Activated naive CD4-positive, alpha-beta T cell treated with anti-CD3 and anti-CD28 coated beads, Interleukin-2, amount 50 U/mL, for 16 hours (primary cell): ENCODE measurements around the gene SLC16A11.
A peak's percentile ranks its signal among the peaks of the same experiment; 100 is the strongest.
"Not testable (repeated sequence)": the region's sequence is repeated elsewhere in the genome, so short reads cannot be mapped to it uniquely, and the experiment has no call there.

Source experiments
- DNase-seq: peaks from one replicate; pipeline ENCODE4 v3.0.0-alpha.2; 2020

Gene SLC16A11, protein sequence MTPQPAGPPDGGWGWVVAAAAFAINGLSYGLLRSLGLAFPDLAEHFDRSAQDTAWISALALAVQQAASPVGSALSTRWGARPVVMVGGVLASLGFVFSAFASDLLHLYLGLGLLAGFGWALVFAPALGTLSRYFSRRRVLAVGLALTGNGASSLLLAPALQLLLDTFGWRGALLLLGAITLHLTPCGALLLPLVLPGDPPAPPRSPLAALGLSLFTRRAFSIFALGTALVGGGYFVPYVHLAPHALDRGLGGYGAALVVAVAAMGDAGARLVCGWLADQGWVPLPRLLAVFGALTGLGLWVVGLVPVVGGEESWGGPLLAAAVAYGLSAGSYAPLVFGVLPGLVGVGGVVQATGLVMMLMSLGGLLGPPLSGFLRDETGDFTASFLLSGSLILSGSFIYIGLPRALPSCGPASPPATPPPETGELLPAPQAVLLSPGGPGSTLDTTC

DNA sequence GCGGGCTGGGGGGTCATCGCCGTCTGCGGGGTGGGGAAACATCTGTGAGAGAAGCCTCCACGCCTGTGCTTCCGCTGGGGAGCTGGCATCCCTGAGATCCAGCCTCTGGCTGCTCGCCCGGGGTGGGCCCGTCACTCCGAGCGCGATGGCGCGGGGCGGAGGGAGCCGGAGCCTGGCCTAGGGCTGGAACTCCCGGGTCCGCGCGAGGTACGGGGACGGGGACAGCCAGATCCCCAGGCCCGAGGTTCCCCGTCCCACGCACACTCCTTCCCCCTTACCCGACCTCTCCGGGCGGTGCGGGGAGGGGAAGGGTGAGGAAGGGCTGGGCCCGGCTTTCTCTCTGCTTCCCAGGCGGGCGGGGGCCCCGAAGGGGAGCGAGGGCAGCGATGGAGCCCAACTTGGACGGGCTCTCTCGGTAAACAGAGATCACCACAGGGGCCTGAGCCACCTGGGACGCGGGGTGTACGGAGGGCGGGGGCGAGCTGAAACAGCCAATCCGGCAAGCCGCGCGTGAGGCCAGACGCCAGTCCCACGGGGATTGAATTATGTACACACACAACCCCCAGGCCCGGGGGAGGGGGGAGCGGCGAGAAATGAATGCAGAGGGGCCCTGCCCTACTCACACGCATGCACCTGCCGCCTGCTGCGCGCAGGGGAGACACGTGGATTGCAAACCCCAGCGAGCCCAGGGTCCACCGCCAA lies at the start of gene SLC16A11:
TSS of gene SLC16A11 (minus strand) at position 596 of the 702 bp plus-strand sequence. CDS start at position 17, 579 bp downstream.
- peak; percentile 55 for DNase-seq

DNA sequence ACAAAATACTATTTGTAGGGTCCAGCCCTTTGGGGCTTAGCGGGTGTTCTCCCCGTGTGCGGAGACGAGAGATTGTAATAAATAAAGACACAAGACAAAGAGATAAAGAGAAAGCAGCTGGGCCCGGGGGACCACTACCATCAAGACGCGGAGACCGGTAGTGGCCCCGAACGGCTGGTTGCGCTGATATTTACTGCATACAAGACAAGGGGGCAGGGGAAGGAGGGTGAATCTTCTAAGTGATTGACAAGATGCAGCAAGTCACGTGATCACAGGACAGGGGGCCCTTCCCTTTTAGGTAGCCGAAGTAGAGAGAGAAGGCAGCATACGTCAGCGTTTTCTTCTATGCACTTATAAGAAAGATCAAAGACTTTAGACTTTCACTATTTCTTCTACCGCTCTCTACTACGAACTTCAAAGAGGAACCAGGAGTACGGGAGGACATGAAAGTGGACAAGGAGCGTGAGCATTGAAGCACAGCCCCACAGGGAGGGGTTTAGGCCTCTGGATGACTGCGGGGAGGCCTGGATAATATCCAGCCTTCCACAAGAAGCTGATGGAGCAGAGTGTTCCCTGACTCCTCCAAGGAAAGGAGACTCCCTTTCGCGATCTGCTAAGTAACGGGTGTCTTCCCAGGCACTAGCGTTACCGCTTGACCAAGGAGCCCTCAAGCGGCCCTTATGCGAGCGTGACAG lies 47.6 kb upstream of the SLC16A11 start:
- peak; percentile 22 for DNase-seq

DNA sequence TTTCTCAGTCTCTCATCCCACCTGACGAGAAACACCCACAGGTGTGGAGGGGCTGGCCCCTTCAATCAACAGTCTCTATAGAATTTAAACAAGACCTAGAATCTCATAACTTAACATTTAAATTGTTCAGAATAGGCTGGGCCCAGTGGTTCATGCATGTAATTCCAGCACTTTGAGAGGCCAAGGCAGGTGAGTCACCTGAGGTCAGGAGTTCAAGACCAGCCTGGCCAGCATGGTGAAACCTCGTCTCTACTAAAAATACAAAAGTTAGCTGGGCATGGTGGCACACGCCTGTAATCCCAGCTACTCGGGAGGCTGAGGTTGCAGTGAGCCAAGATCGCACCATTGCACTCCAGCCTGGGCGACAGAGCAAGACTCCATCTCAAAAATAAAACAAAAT lies 45.7 kb upstream of the SLC16A11 start:
- not testable (repeated sequence) for DNase-seq

DNA sequence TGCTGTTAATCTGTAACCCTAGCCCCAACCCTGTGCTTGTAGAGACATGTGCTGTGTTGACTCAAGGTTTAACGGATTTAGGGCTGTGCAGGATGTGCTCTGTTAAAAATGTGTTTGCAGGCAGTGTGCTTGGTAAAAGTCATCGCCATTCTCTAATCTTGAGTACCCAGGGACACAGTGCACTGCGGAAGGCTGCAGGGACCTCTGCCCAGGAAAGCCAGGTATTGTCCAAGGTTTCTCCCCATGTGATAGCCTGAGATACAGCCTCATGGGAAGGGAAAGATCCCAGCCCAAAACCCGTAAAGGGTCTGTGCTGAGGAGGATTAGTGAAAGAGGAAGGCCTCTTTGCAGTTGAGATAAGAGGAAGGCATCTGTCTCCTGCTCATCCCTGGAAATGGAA lies 44.5 kb upstream of the SLC16A11 start:
- DNase-seq: not testable (repeated sequence)

DNA sequence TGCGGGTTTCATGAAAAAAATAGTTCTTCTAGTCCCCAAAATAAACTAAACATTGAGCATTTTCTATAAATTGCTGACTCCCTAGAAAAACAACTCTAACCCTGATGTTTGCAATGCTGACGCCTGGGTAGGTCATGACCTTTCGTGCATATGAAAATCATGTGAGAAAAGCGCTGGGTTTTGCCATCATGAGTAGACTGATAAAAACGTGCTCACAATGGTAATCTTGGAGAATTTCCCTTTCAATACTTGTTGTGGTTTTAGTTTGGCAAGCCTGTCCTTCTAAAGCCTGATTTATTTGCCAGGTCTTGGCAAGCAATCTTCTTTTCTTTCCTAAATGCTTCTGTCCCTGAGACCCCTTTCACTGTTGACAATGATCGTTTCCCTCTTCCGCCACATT lies 40.2 kb upstream of the SLC16A11 start:
- DNase-seq: no peak

DNA sequence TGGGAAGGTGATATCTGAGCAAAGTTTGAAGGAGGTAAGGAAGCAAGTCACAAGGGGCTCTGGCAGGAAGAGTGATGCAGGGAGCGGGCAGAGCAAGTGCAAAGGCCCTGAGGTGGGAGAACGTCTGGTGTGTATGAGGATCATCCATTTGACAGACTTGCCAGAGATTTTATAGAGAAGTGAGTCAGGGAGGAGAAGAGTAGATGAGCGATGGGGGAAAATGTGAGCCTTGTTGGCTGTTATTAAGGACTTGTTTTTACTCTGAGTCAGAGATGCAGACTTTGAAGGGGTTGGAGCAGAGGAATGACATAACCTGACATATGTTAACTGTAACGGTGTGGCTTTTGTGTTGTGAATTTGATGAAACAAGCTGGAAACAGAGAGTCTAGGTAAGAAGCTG lies 39.7 kb upstream of the SLC16A11 start:
- no peak for DNase-seq

DNA sequence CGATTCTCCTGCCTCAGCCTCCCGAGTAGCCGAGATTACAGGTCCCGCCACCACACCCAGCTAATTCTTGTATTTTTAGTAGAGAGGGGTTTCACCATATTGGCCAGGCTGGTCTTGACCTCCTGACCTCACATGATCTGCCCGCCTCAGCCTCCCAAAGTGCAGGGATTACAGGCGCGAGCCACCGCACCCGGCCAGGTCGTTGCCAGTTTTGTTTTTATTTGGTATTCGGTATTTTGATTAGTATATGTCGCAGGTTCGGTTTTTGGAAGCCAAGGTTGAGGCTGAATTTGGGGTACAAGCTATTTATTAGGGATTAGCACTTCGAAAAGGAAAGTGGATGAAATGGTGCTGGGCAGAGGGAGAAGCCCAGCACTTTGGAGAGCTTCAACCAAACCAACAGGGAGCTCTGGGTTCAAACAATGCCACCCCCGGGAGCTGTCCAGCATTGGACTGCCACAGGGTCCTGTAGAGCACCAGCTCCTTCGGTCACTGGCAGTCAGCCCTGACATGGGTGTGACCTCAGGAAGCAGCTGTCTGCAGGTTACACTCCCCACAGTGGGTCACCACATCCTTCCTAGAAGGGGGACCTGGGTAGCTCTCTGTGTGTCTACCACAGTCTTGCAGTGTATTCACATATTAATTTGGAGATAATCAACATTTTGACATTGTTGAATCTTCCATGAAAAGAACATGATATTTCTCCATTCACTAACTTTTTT lies 37.6 kb upstream of the SLC16A11 start:
- DNase-seq: no peak

DNA sequence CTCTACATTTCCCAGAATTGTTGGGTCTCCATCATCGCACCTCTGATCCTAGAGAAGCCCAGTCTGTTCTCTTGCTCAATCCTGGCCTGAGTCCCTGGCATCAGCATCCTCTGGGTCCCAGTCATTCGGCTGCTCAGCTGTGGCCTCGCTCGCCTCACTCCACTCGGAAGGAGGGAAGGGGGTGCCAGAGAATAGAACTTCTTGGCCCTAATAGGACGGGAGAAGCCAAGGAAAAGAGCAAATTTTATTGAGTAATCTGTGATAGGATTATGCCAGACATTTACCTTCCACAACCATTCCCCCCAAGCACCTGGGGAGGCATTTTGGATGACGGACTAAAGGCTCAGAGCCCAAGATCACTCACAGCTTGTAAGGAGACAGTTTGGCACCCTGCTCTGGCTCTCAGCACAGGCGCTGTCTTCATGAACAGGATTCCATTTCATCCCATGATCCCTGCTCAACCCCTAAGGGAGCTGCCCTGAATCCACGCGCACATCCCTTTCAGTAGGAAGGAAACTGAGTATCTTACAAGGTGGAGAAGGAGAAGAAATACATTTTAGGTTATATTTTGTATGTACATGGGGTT lies 36.7 kb upstream of the SLC16A11 start:
- DNase-seq: no peak

DNA sequence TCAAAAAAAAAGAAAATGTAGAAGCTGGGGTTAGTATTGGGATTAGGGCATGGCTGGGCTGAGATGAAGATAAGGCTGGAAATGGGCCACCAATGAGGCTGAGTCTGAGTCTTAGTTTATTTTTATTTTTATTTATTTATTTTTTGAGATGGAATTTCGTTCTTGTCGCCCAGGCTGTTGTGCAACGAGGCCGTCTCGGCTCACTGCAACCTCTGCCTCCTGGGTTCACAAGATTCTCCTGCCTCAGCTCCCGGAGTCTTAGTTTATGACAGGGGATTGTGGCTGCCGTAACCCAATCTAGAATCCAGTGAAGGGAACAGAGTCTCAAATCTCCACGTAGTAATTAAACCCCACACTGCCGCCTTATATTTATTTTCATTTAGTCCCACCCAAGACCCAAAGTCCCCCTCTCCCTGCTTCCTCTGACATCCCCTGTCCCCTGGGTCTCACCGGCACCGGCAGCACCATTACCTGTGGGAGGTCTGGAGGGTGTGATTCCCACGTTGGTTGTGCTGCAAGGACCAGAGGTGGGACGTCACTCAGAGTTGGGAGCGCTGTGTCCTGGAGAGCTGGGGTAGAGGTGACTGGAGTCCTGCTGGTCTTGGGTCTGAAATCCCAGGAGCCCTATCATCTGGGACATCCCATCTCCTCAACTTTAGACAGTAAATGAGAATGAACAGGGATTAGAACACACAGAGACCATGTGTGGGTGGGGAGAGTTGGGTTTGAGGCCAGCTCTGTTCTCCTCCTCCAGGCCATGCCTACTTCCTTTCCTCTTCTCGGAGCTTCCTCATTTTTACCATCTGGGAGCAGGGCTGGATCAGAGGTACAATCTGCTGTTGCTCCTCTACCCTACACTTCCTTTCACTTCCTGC lies 35.9 kb upstream of the SLC16A11 start, which contains the start of gene CLEC10A:
TSS of gene CLEC10A (minus strand) at position 671 of the 875 bp plus-strand sequence. CDS start 1,439 bp downstream, outside the sequence.
- no peak for DNase-seq

DNA sequence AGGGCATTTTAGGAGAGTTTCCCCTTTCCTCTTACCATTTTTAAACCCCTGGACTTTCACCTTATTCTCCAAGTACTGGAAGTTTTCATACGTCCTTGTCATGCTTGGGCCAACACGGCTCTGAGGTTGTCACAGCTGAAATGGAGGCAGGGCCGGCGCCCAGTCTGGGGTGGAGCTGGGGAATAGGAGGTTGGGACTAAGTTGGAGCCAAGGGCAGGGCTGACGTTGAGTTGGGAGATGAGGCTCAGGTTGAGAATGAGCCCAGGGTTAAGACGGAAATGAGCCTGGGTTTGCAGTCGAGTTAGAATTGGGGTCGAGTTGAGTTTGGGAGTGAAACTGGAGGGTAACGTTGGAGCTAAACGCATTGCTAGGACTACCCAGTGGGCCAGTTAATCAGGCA lies 34.8 kb upstream of the SLC16A11 start:
- DNase-seq: no peak

DNA sequence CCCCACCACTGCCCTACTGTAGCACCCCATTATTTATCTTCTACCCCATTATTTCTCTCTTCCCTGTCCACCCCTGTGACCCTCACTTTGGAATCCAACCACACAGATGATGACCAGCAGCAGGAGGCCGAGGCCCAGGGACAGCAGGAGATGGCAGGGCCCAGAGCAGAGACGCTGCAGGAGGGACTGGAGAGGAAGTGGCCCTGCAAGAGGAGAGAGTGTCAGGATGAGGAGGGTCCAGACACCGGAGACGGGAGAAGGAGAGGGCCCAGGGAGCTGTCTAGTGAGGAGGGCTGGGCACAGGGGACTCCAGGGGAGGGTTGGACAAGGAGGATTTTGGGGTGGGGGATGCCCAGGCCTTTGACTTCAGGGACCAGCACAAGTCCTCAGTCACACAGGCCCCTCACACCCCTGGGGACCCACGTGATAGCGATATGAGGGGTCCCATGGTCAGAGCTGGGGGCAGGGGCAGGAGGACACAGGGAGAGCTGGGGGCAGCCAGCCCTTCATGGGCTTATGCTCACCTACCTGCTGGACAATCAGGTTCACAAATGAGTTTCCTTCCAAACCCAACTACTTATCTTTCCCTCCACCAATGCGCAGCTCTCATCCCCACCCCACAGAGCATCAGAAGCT lies 34.1 kb upstream of the SLC16A11 start:
- DNase-seq: no peak

DNA sequence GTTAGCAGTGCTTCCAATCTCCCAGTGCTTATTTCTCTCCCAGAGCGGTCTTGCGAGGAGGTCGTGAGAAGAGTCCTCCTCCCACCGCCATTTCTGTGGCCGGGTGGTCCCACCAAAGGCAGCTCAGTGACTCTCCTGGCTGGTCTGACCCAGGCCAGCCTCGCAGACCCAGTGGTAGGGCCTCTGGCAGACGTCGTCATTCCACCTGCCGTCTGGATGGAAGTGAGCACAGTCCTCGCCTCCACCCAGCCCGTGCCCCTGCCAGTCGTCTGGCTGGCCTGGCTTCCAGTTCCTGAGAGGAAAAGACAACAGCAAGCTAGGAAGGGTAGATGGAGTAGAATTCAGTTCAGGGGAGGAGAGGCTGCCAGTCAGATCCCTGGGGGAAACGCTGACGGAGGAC lies 31.0 kb upstream of the SLC16A11 start:
- no peak for DNase-seq

DNA sequence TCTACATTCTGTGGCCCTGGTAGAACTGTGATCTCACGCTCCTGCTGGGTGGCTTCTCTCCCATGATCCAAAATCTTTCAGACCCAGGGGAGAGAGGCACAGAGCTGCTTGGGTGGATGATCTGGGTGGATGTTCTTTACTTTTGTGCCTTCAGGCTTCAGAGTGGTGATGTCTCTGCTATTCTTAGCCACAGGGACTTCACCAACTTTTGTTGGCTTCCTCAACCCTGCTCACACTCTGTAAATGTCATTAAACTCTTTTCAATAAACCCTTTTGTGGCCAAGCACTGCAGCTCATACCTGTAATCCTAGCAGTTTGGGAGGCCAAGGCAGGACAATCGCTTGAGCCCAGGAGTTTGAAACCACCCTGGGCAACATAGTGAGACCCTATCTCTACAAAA lies 28.5 kb upstream of the SLC16A11 start:
- no peak for DNase-seq

DNA sequence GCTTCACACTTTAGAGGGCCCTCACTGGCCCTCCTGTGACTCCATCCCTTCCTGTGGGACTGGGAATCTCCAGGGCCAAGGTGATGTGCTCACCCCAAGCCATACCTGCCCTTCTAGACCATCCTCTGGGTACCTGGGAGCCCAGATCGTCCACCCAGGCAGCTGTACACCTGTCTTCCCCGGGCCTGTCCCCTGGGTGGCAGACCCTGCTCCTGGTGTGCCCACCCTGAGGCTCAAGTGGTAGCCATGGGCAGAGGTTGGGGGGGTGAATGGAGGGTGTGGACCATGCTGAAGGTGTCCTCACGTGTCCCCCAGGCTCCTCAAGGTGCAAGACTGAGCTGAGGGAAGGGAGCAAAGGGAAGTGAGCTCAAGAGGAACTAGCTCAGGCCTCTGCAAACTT lies 26.8 kb upstream of the SLC16A11 start:
- no peak for DNase-seq

DNA sequence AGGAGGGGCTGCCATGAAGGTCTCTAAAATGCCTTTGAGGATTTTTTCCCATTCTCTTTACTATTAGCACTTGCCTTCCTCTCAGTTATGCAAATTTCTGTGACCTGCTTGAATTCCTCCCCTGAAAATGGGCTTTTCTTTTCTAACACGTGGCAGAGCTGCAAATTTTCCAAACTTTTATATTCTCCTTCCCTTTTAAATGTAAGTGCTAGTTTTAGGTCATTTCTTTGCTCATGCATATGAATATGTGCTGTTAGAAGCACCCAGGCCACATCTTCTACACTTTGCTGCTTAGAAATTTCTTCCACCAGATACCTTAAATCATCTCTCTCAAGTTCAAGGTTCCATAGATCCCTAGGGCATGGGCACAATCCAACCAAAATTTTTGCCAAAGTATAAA lies 24.4 kb upstream of the SLC16A11 start:
- no peak for DNase-seq

DNA sequence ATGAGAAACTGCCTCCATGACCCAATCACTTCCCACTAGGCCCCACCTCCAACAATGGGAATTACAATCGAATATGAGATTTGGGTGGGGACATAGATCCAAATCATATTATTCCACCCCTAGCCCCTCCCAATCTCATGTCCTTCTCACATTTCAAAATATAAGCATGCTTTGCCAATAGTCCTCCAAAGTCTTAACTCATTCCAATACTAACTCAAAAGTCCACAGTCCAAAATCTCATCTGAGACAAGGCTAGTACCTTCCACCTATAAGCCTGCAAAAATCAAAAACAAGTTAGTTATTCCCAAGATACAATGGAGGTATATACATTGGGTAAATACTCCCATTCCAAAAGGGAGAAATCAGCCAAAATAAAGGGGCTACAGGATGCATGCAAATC lies 23.3 kb upstream of the SLC16A11 start:
- no peak for DNase-seq

DNA sequence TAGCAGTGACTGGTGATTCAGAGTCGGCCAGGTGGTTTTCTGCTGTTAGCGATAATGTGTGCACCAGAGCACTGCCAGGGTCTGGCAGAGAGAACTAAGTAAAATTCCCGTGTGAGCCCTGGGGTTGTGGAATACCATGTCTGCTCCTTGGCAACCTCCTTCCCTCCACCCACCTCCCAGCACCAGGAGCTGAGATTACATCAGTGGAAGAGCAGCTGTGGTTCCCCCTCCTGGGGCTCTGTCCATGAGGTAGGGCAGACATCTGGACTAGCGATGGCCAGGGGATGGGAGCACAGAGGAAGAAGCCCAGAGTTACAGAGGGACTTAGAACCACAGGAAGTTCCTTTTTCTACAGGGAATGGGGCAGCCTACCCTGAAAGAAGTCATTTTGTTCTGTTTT lies 20.4 kb upstream of the SLC16A11 start:
- DNase-seq: no peak

DNA sequence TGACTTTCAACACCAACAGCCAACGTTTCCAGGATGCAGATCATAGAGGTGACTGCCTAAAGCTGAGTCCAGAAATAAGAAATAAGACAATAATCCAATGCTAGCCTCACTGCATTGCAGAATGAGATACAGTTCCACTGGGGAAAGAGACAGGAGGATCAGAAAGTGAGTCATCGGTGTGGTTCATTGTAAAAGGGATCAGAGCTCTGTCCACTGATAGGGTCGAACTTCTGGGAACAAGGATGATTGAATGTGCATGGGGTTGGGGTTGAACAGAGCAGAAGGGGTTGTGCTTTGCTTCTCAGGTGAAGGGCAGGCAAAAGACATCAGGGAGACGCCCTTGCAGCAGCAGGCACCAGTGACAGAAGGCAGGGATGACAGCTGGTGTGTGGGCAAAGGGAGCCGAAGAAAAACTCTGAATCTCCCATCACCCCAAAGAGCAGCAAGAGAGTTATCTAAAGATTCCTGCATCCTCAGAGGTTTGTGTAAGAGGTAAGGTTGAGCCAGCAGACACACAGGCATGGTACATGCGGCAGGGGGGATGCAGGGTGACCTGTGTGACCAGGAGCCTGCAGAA lies 19.7 kb upstream of the SLC16A11 start:
- DNase-seq: no peak

DNA sequence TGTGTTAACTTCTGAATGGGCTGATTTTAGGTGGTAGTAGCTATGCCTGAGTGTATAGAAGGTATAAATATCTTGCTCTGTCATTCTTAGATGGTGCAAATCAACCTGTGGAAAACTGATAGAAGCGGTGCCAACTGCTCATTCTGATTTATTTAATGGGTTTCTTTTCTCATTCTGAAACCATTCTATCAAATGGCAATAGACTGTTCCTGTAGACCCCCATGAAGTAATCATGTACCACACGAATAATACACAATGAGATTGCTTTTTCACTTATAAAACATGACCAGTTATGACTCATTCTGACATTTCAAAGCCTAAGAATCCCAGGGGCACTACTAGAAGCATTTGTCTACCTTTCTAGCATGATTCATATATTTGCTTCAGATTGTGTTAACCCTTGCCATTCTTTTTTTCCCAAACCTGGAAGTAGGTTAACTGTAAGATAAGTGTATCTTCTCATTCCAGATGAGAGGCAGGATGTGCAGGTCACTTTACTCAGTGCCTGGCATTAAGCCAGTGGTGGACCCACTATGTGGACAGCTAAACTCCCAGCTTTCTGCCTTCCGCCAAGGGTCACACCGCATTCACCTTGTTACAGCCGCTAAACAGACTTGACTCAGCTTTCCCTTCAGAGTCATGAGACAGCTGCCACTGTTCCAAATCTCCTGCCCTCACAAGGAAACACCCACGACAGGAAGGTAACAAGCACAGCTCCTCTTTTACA lies 16.4 kb upstream of the SLC16A11 start:
- peak; percentile 63 for DNase-seq
